Measurements from ENCODE around the gene ZNRF2.

GRCh38 chr7:30351286-30351685 lies 66.9 kb downstream of the ZNRF2 start:
- TF ChIP-seq CTCF (IDR thresholded peaks at IDR 0.05; ENCODE audit: low read length) (no peak), EZH2 (optimal IDR thresholded peaks at IDR 0.05; ENCODE audit: low read depth, low read length) (no peak)
